ENCODE results near the gene ACMSD.
"Not testable (repeated sequence)": the region's sequence is repeated elsewhere in the genome, so short reads cannot be mapped to it uniquely, and the experiment has no call there.

The ACMSD gene

GRCh38 chr2:134838143-134838620 lies at the start of gene ACMSD:
Gene ACMSD (plus strand): TSS chr2:134838616. CDS start chr2:134838683, 67 bp downstream.
- DNase-seq = no peak

GRCh38 chr2:134790487-134790886 lies 47.9 kb upstream of the ACMSD start:
- no peak for DNase-seq

GRCh38 chr2:134791616-134792015 lies 46.8 kb upstream of the ACMSD start:
- DNase-seq = no peak

- no peak for DNase-seq
Observed at GRCh38 chr2:134792186-134792585, 46.2 kb upstream of the ACMSD start.

- DNase-seq = no peak
Observed at GRCh38 chr2:134795765-134796164, 42.7 kb upstream of the ACMSD start.

GRCh38 chr2:134796373-134796772 lies 42.0 kb upstream of the ACMSD start:
- no peak for DNase-seq

GRCh38 chr2:134799936-134800335 lies 38.5 kb upstream of the ACMSD start:
- DNase-seq = no peak

GRCh38 chr2:134800341-134800740 lies 38.1 kb upstream of the ACMSD start:
- no peak for DNase-seq

- not testable (repeated sequence) for DNase-seq
Observed at GRCh38 chr2:134803609-134804405, 34.6 kb upstream of the ACMSD start.

GRCh38 chr2:134815741-134816140 lies 22.7 kb upstream of the ACMSD start:
- DNase-seq = no peak

GRCh38 chr2:134818321-134818720 lies 20.1 kb upstream of the ACMSD start:
- no peak for DNase-seq

- DNase-seq = no peak
Observed at GRCh38 chr2:134819334-134819733, 19.1 kb upstream of the ACMSD start.

GRCh38 chr2:134823431-134823830 lies 15.0 kb upstream of the ACMSD start:
- DNase-seq = no peak

- no peak for DNase-seq
Observed at GRCh38 chr2:134823832-134824231, 14.6 kb upstream of the ACMSD start.

- DNase-seq = not testable (repeated sequence)
Observed at GRCh38 chr2:134825716-134826115, 12.7 kb upstream of the ACMSD start.

GRCh38 chr2:134835471-134835870 lies 2.9 kb upstream of the ACMSD start:
- DNase-seq = no peak

- DNase-seq = no peak
Observed at GRCh38 chr2:134836986-134837385, 1.4 kb upstream of the ACMSD start.

GRCh38 chr2:134839649-134840048 lies 1.2 kb downstream of the ACMSD start:
- no peak for DNase-seq

- DNase-seq = no peak
Observed at GRCh38 chr2:134842930-134843490, 4.6 kb downstream of the ACMSD start.

GRCh38 chr2:134843968-134844367 lies 5.6 kb downstream of the ACMSD start:
- no peak for DNase-seq

GRCh38 chr2:134845028-134845427 lies 6.6 kb downstream of the ACMSD start:
- no peak for DNase-seq

- DNase-seq = no peak
Observed at GRCh38 chr2:134845719-134846118, 7.3 kb downstream of the ACMSD start.

GRCh38 chr2:134846213-134846612 lies 7.8 kb downstream of the ACMSD start:
- no peak for DNase-seq

- not testable (repeated sequence) for DNase-seq
Observed at GRCh38 chr2:134847582-134847981, 9.2 kb downstream of the ACMSD start.

GRCh38 chr2:134852518-134852917 lies 14.1 kb downstream of the ACMSD start:
- DNase-seq = no peak
